NB4 (cell line): ENCODE results near the gene LINC01488.

Experiments used
- DNase-seq: peaks from one replicate; pipeline ENCODE4 v3.0.0; 2010; ENCODE audit warnings: low read depth
- H3K4me3 ChIP-seq: one replicate; pipeline ENCODE4 v1.5.1; 2011; ENCODE audit warnings: mild to moderate bottlenecking, low read depth, low read length, moderate library complexity
- CTCF ChIP-seq: IDR thresholded peaks from one replicate; pipeline ENCODE4 v1.5.1; 2012; ENCODE audit warnings: low read depth, low read length
- MYC ChIP-seq: IDR thresholded peaks from 2 replicates; pipeline ENCODE4 v1.6.1; 2011; ENCODE audit warnings: low read depth, low read length
- POLR2A ChIP-seq: IDR thresholded peaks from 2 replicates; pipeline ENCODE4 v1.6.1; 2011; ENCODE audit warnings: mild to moderate bottlenecking; ENCODE audit not compliant: insufficient read length; ENCODE audit errors: extremely low read depth
- TF ChIP-seq, protein P1 (sequence below): IDR thresholded peaks from 2 replicates; pipeline ENCODE4 v1.6.1; 2011; ENCODE audit warnings: low read depth, low read length

LINC01488 gene

DNA sequence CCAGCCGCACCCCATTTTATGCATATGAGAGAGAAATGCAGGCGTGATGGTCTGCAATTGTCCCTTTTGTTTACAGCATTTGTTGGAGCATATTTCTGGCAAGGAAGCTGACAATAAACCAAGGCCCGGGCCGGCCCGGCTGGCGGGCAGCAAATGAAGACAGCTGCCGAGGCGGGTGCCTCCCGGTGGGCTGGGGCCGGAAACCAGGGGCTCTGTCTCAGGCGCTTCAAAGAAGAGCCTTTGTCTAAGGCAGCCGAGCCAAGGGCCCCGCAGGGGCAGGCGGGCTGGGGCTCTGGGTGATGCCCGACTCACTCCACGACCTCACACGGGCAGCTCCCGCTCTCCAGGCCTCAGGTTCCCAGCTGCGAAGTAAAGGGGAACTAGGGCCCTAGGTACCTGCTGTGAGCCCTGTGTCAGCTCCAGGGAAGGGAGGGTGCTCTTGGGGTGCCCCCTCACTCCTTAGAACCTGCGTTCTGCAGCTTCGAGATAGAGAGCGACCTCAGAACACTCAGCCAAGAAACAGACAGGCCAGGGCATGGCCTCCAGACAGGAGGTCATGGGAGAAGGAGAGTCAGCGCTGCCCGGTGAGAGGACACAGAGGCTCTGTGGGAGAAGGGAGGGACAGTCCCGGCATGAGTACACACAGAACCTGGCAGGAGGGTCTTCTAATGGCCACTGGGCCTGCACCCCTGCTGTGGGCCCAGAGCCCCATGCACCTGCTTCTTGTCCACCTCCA, 2.4 kb downstream of the LINC01488 start:
- TF ChIP-seq, protein P1, sequence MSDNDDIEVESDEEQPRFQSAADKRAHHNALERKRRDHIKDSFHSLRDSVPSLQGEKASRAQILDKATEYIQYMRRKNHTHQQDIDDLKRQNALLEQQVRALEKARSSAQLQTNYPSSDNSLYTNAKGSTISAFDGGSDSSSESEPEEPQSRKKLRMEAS, result no peak
- TF ChIP-seq POLR2A, result no peak
- no peak for TF ChIP-seq MYC
- no peak for TF ChIP-seq CTCF
- DNase-seq, result no peak

DNA sequence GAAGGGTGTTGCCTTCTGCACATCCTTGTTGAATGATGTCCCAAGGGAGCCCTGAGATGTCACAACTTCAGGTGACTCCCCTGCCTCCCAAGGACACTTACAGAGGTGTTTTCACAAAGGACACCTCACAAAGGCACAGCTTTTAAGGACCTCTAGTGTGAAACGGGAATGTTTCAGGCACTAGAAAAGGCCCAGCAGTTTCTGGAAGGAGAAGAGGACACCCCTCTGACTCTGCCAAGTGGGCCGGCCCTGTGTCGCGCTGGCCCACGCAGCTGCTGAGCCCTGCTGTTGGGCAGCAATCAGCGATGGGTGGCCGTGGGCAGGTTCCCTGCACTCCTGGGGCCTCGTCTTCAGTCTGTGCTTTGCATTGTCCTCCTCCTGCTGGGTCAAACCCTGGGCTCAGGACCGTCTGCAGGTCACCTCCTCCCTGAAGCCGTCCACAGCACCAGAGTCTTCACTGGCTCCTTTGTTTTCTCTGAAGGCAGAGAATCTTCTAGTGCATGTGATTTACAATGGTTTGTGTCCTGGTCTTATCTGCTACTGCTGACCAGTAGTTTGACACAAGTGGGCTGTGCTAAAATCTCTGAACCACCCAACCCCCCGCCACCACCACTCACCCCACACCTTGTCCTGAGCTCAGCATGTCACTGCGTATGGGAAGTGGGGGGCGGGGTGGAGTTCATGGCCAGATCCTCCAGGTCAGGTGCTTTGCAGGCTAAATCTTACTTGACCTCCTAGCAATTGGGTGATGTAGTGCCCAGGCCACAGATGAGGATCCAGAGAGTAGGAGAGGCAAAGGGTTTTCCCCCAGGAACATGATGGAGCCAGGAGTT, 3.2 kb downstream of the LINC01488 start:
- no peak overlapping the region for H3K4me3 ChIP-seq
- DNase-seq, result no peak
- TF ChIP-seq MYC (no peak), CTCF (no peak), POLR2A (no peak)
- TF ChIP-seq, protein P1, result no peak

More for the DNA sequence above, 2.4 kb downstream of the LINC01488 start:
- H3K4me3 ChIP-seq, result no peak overlapping the region

- no peak for DNase-seq
- no peak overlapping the region for H3K4me3 ChIP-seq
- TF ChIP-seq CTCF (no peak), POLR2A (no peak), MYC (no peak)
- TF ChIP-seq, protein P1, result no peak
Observed at GRCh38 chr11:69485337-69486041, 4.0 kb downstream of the LINC01488 start.

GRCh38 chr11:69486056-69486772, 4.8 kb downstream of the LINC01488 start:
- no peak for DNase-seq
- no peak overlapping the region for H3K4me3 ChIP-seq
- no peak for TF ChIP-seq POLR2A
- TF ChIP-seq, protein P1, result no peak

GRCh38 chr11:69486773-69487291, 5.4 kb downstream of the LINC01488 start:
- TF ChIP-seq POLR2A (no peak), MYC (no peak), CTCF (no peak)
- TF ChIP-seq, protein P1, result no peak
- no peak for DNase-seq
- H3K4me3 ChIP-seq, result no peak overlapping the region

GRCh38 chr11:69487391-69487790, 5.9 kb downstream of the LINC01488 start:
- no peak overlapping the region for H3K4me3 ChIP-seq
- no peak for DNase-seq
- TF ChIP-seq CTCF (no peak), POLR2A (no peak), MYC (no peak)
- TF ChIP-seq, protein P1, result no peak
